Upper lobe of right lung (tissue), 1 donor: ENCODE data around the gene POU2F3. TPM values are rescaled to one million over a fixed set of nuclear protein-coding genes. Genes with fewer than 3 reads are reported as not detected.
"Not testable (repeated sequence)": the region's sequence is repeated elsewhere in the genome, so short reads cannot be mapped to it uniquely, and the experiment has no call there.

Experiments
- ATAC-seq: fragments of 200-7000 bp; cut with Tn5 transposase; one replicate; pipeline ENCODE4 v1.9.1; 2020; ENCODE audit warnings: mild to moderate bottlenecking, moderate library complexity
- DNase-seq: peaks from one replicate; pipeline ENCODE4 v3.0.0-alpha.2; 2020
- H3K27ac ChIP-seq: fragments of 200-600 bp; one replicate; pipeline ENCODE4 v1.8.0; 2022
- H3K27me3 ChIP-seq: fragments of 200-600 bp; one replicate; pipeline ENCODE4 v1.8.0; 2022; ENCODE audit warnings: mild to moderate bottlenecking
- H3K36me3 ChIP-seq: fragments of 200-600 bp; one replicate; pipeline ENCODE4 v1.8.0; 2022
- H3K4me1 ChIP-seq: fragments of 200-600 bp; one replicate; pipeline ENCODE4 v1.8.0; 2022
- H3K4me3 ChIP-seq: fragments of 200-600 bp; one replicate; pipeline ENCODE4 v1.8.0; 2022; ENCODE audit warnings: mild to moderate bottlenecking
- H3K9me3 ChIP-seq: fragments of 200-600 bp; one replicate; pipeline ENCODE4 v1.8.0; 2022
- CTCF ChIP-seq: fragments of 200-600 bp; IDR thresholded peaks from one replicate; pipeline ENCODE4 v1.8.0; 2022; ENCODE audit warnings: antibody characterized with exemption
- intact Hi-C: fragments of 100-400 bp; cut with DNase I; formaldehyde crosslinking; loops from one replicate; pipeline ENCODE4 v1.11.0; 2022
- total RNA-seq: library from RNA; stranded (reverse); fragmentation: NEBNext Ultra II Directional; extraction: Animal tissue kit (Norgen Biotek cat#: 25700); gene quantifications from one replicate; pipeline ENCODE4 v1.2.1, GENCODE V29; 2021
- donor health status: DM: no; HTN: yes; CAD: no; lungs with severe emphysema.

Gene POU2F3
- total RNA-seq, 1 donor from 2014 or later, result 3.0 TPM

- H3K27me3 ChIP-seq, result peaks cover 3% of the 10 kb centered on the region
- no peaks in the 10 kb centered on the region for H3K36me3 ChIP-seq
- H3K27ac ChIP-seq, result no peak overlapping the region
- no peak overlapping the region for H3K4me3 ChIP-seq
- no peaks in the 10 kb centered on the region for H3K9me3 ChIP-seq
- TF ChIP-seq CTCF, result no peak
- intact Hi-C loops, result no loop called here
- DNase-seq (no peak), ATAC-seq (no peak)
- H3K4me1 ChIP-seq, result no peaks in the 10 kb centered on the region
Measured at GRCh38 chr11:120249279-120250262, 9.6 kb downstream of the POU2F3 start.

GRCh38 chr11:120253377-120253776 lies 13.4 kb downstream of the POU2F3 start:
- intact Hi-C loops, H3K27ac ChIP-seq, H3K36me3 ChIP-seq, DNase-seq, H3K4me3 ChIP-seq, H3K4me1 ChIP-seq, H3K9me3 ChIP-seq, ATAC-seq: not testable (repeated sequence)
- H3K27me3 ChIP-seq, result peaks cover 16% of the 10 kb centered on the region

- intact Hi-C loops, result no loop called here
- Histone ChIP-seq H3K4me1 (no peaks in the 10 kb centered on the region), H3K27ac (no peak overlapping the region), H3K27me3 (peaks cover 13% of the 10 kb centered on the region), H3K36me3 (no peaks in the 10 kb centered on the region), H3K4me3 (no peak overlapping the region), H3K9me3 (no peaks in the 10 kb centered on the region)
- DNase-seq, result no peak
- no peak for ATAC-seq
- TF ChIP-seq CTCF, result no peak
Measured at GRCh38 chr11:120254788-120255518, 15.0 kb downstream of the POU2F3 start.

- H3K27ac ChIP-seq, result no peak overlapping the region
- H3K4me3 ChIP-seq, result no peak overlapping the region
- no peak for TF ChIP-seq CTCF
- H3K9me3 ChIP-seq, result no peaks in the 10 kb centered on the region
- intact Hi-C loops, result no loop called here
- H3K4me1 ChIP-seq, result no peaks in the 10 kb centered on the region
- no peak for DNase-seq
- no peak for ATAC-seq
- H3K27me3 ChIP-seq, result peaks cover 13% of the 10 kb centered on the region
- no peaks in the 10 kb centered on the region for H3K36me3 ChIP-seq
Measured at GRCh38 chr11:120255519-120255866, 15.6 kb downstream of the POU2F3 start.

GRCh38 chr11:120256178-120256577 lies 16.2 kb downstream of the POU2F3 start:
- intact Hi-C loops, result no loop called here
- no peak for ATAC-seq
- no peak for DNase-seq
- Histone ChIP-seq H3K36me3 (no peaks in the 10 kb centered on the region), H3K4me1 (no peaks in the 10 kb centered on the region), H3K4me3 (no peak overlapping the region), H3K9me3 (no peaks in the 10 kb centered on the region), H3K27me3 (peaks cover 13% of the 10 kb centered on the region), H3K27ac (no peak overlapping the region)
- TF ChIP-seq CTCF, result no peak

- TF ChIP-seq CTCF, result no peak
- intact Hi-C loops, result no loop called here
- H3K27me3 ChIP-seq, result peaks cover 13% of the 10 kb centered on the region
Measured at GRCh38 chr11:120256779-120257178, 16.8 kb downstream of the POU2F3 start.

More at GRCh38 chr11:120256779-120257178, 16.8 kb downstream of the POU2F3 start:
- H3K36me3 ChIP-seq, result no peaks in the 10 kb centered on the region
- no peak overlapping the region for H3K27ac ChIP-seq
- no peak for ATAC-seq
- no peak overlapping the region for H3K4me3 ChIP-seq
- no peak for DNase-seq
- H3K9me3 ChIP-seq, result no peaks in the 10 kb centered on the region
- H3K4me1 ChIP-seq, result no peaks in the 10 kb centered on the region
